GM21723 (cell line): ENCODE measurements around the gene HDAC1.
"Not testable (repeated sequence)": the region's sequence is repeated elsewhere in the genome, so short reads cannot be mapped to it uniquely, and the experiment has no call there.

ENCODE experiments used
- ATAC-seq: cut with Tn5 transposase; IDR thresholded peaks from one replicate; pipeline ENCODE4 v1.9.1; 2021; ENCODE audit warnings: mild to moderate bottlenecking, moderate library complexity; ENCODE audit not compliant: unreplicated experiment

Gene HDAC1

DNA sequence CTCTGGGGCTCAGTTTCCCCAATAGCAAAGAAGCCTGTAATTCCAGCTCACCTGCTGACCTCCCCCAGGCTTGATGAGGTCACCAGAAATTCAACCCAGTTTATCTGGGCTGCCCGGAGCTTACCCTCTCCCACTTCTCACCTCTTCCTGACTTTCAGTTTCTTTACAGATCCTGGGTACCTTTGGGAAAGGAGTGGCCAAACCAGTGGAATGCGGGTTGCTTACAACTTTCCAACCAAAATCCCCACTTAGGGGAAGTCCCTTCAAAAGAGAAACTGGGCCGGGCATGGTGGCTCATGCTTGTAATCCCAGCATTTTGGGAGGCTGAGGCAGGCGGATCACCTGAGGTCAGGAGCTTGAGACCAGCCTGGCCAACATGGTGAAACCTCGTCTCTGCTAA lies 50.1 kb downstream of the HDAC1 start:
- no peak for ATAC-seq

DNA sequence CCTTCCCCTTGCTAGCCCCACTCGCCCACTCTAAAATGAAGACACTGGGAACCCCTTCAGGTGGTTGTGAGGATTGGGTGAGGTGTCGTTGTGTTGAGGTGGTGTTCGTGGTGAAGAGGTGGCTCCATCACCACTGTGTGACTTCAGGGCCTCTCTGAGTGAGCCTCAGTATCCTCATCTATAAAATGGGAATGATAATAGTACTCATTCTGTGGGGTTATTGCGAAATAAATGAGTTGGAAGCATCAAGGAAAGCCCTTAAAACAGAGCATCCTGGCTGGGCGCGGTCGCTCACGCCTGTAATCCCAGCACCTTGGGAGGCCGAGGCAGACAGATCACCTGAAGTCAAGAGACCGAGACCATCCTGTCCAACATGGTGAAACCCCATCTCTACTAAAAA lies 50.8 kb downstream of the HDAC1 start:
- ATAC-seq, result no peak

DNA sequence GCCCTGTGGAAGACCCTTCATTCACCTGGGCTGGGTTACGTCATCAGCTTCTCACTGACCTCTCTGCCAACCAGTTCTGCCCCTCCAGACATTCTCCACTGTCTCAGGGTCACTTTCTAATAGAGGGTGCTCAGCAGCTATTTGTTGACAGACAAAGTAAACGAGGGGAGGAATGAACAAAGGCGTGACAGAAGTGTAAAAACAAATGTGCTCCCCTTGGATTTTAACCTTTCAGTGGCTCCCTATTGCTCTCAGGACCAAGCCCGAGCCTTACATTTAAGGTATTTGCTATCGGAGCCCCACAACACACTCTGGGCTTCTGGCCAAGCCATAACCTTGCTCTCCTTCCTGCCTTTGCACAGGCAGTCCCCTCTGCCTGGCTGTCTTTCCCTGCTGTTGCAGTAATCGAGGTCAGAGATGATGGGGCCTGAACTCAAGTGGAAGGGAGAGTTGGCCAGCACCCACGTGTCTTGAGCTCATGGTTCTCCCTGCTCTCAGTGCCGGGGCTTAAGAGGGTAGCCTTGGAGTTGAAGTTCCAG lies 53.5 kb downstream of the HDAC1 start:
- no peak for ATAC-seq

GRCh38 chr1:32346532-32347157 lies 54.8 kb downstream of the HDAC1 start:
- ATAC-seq, result no peak

GRCh38 chr1:32349211-32349708 lies 57.4 kb downstream of the HDAC1 start:
- ATAC-seq, result no peak

GRCh38 chr1:32350785-32351398 lies 59.0 kb downstream of the HDAC1 start:
- peak; percentile 47 for ATAC-seq

GRCh38 chr1:32351399-32352238 lies 59.7 kb downstream of the HDAC1 start:
- peak; percentile 82 for ATAC-seq

- no peak for ATAC-seq
Observed at GRCh38 chr1:32352239-32352745, 60.4 kb downstream of the HDAC1 start.

DNA sequence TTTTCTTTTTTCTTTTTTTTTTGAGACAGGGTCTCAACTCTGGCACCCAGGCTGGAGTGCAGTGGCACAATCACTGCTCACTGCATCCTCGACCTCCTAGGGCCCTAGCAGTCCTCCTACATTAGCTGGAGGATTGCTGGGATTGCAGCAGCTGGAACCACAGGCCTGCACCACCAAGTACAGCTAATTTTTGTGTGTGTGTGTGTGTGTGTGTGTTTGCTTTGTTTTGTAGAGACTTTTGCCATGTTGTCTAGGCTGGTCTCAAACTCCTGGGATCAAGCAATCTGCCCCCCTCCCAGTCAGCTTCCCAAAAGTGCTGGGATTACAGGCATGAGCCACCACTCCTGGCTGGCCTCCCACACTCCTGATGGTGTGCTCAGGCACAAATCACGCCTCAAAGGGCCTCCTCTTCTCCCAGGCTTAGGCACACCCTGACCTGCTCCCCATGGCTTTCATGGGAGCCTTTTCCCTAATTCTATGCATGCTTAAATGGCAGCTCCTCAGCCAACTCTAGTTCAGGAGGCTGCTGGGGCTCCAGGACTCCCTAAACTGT lies 61.0 kb downstream of the HDAC1 start:
- no peak for ATAC-seq

DNA sequence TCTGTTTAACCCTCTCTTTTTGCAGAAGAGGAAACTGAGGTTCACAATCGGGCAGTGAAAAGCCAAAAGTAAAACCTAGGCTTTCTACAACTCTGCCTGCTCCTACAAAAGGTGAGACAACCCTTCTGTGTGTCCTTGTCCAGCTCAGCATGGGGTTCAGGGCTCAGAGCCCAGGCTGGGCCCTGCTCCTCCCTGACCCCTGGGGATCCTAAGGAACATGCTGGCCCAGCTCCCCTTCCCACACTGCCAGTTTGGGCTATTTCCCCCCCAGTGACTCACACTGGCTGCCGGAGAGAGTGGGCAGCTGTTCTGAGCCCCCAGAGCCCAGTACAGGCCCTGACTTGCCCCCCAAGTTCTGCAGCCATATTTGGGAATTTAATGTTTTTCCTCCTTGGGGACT lies 61.5 kb downstream of the HDAC1 start:
- no peak for ATAC-seq

DNA sequence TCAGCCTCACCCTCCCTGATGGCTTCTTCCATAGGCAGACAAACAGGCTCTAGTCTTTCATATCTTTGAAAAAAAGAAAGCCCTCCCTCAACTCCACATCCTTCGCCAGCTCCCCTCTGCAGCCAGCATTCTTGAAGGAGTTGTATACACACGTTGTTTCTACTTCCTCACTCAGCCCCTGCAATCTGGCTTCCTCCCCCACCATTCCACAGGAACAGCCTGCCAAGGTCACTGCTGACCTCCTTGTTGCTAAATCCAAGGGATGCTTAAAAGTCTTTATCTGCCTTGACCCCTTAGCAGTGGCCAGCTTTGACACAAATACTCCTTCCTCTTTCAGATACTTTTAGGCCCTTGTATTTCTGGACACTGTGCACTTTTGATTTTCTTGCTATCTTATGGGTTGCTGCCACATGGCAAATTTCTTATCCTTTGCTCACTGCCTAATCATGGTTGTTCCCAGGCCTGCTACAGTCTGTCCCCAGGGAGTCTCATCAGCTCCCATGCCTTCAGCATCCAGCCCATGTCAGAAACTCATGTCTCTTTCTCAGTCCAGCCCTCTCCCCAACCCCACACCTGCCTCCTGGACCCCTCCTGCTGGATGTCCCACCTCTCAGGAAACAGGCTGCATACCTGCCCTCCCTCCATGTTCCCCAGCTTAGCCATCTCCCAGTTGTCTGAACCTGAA lies 62.1 kb downstream of the HDAC1 start:
- ATAC-seq, result no peak

GRCh38 chr1:32355778-32356177 lies 63.9 kb downstream of the HDAC1 start:
- ATAC-seq, result not testable (repeated sequence)

GRCh38 chr1:32356478-32356877 lies 64.6 kb downstream of the HDAC1 start:
- ATAC-seq, result no peak

- ATAC-seq, result no peak
Observed at GRCh38 chr1:32357614-32358013, 65.7 kb downstream of the HDAC1 start.

DNA sequence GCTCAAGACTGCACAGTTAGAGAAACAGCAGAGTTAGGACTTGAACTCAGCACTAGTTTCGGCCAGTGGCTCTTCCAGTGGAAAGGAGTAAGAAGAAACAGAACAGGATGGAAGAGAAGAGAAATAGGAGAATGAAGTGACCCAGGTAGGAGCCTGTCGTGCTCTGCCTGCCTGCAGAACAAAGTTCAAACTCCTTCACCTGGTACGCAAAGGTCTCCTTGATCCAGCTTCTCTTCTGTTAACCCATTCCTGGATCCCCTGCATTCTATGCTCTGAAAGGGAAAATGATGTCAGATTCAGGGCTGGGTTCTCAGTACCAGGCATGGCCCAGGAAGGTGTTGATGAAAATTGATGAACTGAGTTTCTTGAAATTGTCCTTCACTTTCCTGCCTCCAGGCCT lies 66.6 kb downstream of the HDAC1 start:
- ATAC-seq, result no peak

GRCh38 chr1:32361308-32361673 lies 69.4 kb downstream of the HDAC1 start:
- no peak for ATAC-seq

DNA sequence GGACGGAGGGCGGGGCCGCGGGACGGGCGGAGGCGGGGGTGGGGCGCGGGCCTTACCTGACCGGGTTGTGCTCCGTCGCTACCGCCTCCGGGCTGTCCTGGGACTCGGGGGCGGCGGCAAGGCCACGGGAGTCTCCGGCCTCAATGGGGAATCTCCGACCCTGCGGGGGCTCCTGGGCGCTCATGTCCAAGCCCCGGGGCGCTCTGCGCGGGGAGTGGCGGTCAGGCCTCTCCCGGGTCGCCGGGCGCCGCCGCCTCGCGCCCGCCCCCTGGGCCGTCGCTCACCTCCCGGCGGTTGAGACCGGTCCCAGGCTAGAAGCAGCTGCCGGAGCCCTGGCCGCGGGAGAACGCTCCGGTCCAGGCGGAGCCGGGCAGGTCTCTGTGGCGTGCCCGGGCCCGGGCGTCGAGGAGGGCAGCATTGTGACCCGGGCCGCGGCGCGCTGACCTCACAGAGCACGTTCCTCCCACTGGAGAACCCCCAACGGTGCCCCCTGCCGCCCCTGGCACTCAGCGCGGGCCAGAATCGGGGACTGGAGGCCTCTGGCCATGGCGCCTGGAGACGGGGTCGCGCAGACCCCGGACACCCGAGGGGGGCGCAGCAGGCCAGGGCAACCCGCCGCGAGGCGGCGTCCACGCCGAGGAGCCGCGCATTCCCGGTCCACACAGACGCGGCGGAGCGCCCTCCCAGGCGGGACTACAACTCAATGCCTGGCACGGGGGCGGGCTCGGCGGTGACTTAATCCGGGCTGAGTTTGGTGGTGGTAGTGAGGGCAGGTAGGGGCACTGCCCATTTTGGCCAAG lies 70.0 kb downstream of the HDAC1 start:
- ATAC-seq, result no peak

DNA sequence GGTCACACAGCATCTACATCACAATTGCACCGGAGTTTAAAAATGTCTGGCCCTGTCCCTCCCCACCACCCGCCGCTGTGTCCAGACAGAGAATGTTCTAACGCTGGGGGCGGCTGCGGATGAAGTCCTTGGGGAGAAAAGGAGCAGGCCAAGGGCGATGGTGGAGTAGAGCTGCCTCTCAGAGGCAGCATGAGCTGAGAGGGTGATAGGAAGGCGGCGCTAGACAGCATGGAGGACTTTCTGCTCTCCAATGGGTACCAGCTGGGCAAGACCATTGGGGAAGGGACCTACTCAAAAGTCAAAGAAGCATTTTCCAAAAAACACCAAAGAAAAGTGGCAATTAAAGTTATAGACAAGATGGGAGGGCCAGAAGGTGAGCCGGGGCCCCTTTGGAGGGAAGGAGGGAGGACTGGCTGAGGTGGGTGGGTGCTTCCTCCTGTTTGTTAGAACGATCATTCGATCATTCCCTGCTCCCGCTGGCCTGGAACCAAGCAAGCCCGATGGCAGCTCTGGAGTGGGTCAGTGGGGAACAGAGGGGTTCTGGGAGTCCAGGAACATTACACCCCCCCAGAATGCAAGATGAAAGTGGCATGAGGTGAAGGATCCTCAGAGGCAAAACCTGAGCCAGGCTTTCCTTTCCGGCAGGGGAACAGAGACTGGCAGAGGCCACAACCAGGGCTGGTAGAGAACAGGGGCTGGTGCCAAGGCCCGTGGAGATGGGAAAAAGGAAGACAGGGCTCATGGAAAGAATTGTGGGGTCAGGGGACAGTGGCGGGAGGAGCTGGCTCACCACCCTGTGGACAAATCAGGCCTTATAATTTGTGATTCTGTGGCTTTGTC lies 70.8 kb downstream of the HDAC1 start, which contains the start of the genes FAM229A and TSSK3:
FAM229A (minus strand) TSS at position 12 of the 840 bp plus-strand sequence. CDS start 394 bp downstream, outside the sequence.
TSSK3 (plus strand) TSS at position 66 of the 840 bp plus-strand sequence; CDS start at position 229, 163 bp downstream.
- no peak for ATAC-seq

DNA sequence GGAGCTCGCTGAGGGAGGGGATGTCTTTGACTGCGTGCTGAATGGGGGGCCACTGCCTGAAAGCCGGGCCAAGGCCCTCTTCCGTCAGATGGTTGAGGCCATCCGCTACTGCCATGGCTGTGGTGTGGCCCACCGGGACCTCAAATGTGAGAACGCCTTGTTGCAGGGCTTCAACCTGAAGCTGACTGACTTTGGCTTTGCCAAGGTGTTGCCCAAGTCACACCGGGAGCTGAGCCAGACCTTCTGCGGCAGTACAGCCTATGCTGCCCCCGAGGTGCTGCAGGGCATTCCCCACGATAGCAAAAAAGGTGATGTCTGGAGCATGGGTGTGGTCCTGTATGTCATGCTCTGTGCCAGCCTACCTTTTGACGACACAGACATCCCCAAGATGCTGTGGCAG lies 71.8 kb downstream of the HDAC1 start:
- ATAC-seq, result no peak
